Stimulated activated CD4-positive, alpha-beta T cell treated with anti-CD3 and anti-CD28 coated beads, Interleukin-1b, Interleukin-23, amount 100 ng/mL, for 24 hours (primary cell): Measurements from ENCODE around the gene AOAH.

Experiments used
- DNase-seq, 4 experiments: peaks; one replicate each; pipeline ENCODE4 v3.0.0-alpha.2; 2020; ENCODE audit warnings: low read depth in 4 of 4, low spot score in 1 of 4

AOAH gene

GRCh38 chr7:36565792-36566356, 158.4 kb downstream of the AOAH start:
- no peak for DNase-seq

- DNase-seq = no peak
Observed at GRCh38 chr7:36564489-36564888, 159.8 kb downstream of the AOAH start.

- DNase-seq = no peak
Observed at GRCh38 chr7:36563706-36564327, 160.5 kb downstream of the AOAH start.

GRCh38 chr7:36562121-36562520, 162.2 kb downstream of the AOAH start:
- no peak for DNase-seq

GRCh38 chr7:36549029-36549428, 175.3 kb downstream of the AOAH start:
- DNase-seq = no peak

- DNase-seq = no peak
Observed at GRCh38 chr7:36547416-36547815, 176.9 kb downstream of the AOAH start.

- no peak for DNase-seq
Observed at GRCh38 chr7:36546331-36546730, 178.0 kb downstream of the AOAH start.

- DNase-seq = no peak
Observed at GRCh38 chr7:36545291-36545690, 179.0 kb downstream of the AOAH start.

GRCh38 chr7:36538126-36538525, 186.2 kb downstream of the AOAH start:
- DNase-seq = no peak

GRCh38 chr7:36535866-36536664, 188.2 kb downstream of the AOAH start:
- DNase-seq = no peak

GRCh38 chr7:36533717-36534116, 190.6 kb downstream of the AOAH start:
- no peak for DNase-seq

GRCh38 chr7:36532981-36533499, 191.3 kb downstream of the AOAH start:
- DNase-seq = no peak

GRCh38 chr7:36531951-36532350, 192.3 kb downstream of the AOAH start:
- DNase-seq = no peak

- no peak for DNase-seq
Observed at GRCh38 chr7:36530456-36530855, 193.8 kb downstream of the AOAH start.

- DNase-seq = no peak
Observed at GRCh38 chr7:36527549-36527913, 196.8 kb downstream of the AOAH start.

GRCh38 chr7:36526863-36527548, 197.3 kb downstream of the AOAH start:
- no peak for DNase-seq

GRCh38 chr7:36523371-36524101, 200.8 kb downstream of the AOAH start:
- DNase-seq = no peak

GRCh38 chr7:36522453-36523007, 201.8 kb downstream of the AOAH start:
- DNase-seq = no peak

- no peak for DNase-seq
Observed at GRCh38 chr7:36521911-36522310, 202.4 kb downstream of the AOAH start.

- no peak for DNase-seq
Observed at GRCh38 chr7:36521133-36521532, 203.2 kb downstream of the AOAH start.

- no peak for DNase-seq
Observed at GRCh38 chr7:36515847-36516246, 208.4 kb downstream of the AOAH start.
